Suppressor macrophage treated with lipopolysaccharide for 4 hours (primary cell): ENCODE results near the gene CYREN.
"Not testable (repeated sequence)": the region's sequence is repeated elsewhere in the genome, so short reads cannot be mapped to it uniquely, and the experiment has no call there.

Experiments used
- DNase-seq: peaks from one replicate; pipeline ENCODE4 v3.0.0-alpha.2; 2020

CYREN gene

GRCh38 chr7:135175931-135176330, 5.4 kb upstream of the CYREN start:
- DNase-seq: no peak

- DNase-seq: no peak
Measured at GRCh38 chr7:135174941-135175340, 4.4 kb upstream of the CYREN start.

GRCh38 chr7:135173916-135174315, 3.4 kb upstream of the CYREN start:
- DNase-seq: not testable (repeated sequence)

GRCh38 chr7:135171581-135172291, 1.2 kb upstream of the CYREN start:
- peak; percentile 35 for DNase-seq

- not testable (repeated sequence) for DNase-seq
Measured at GRCh38 chr7:135170998-135171481, 533 bp upstream of the CYREN start.

DNA sequence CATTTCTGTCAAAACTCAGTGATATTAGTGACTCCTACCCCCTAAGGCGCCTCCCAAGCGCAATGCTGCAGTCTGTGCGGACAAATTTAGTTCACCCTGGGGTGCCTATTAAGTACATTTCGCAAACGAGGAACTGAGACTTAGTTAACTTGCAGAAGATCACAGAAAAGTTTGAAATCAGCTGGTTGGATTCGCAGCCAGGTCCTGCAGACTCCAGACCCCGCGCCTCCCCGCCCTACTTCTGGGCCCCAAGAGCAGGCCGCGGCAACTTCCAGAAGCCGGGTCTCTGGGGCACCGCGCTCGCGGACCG, 588 bp downstream of the CYREN start:
- DNase-seq: peak; percentile 66

- peak; percentile 71 for DNase-seq
Measured at GRCh38 chr7:135169141-135169963, 1.2 kb downstream of the CYREN start.

DNA sequence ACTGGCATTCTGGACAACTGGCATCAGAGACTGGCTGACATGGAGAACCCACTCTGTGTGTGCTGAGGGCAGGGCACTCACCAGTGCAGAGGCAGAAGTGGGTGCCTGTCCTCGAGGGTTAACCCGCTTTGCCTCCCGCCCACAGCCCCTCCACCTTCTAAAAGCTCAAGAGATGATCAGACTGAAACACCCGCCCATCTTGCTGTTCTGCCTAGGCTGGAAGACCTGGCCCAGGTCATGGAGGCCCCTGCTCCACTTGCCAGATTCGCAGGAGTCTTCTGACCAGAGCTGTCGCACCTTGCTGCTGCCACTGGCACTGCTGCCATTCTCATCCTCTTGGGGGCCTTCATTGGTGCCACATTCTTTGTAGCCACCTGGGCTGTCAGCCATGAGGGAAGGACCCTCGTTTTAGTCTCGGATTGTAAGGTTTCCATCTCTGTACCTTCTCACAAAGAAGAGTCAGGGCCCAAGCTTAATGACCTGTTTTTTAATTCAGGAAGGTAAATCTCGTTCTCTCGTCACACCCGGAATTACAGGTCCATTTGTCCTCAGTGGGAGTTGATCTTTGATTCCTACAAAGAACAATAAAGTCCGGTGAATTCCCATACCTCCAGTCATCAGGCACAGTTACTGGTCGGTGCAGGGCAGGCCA, 1.9 kb downstream of the CYREN start:
- no peak for DNase-seq

GRCh38 chr7:135168001-135168400, 2.5 kb downstream of the CYREN start:
- peak; percentile 86 for DNase-seq

- peak; percentile 18 for DNase-seq
Measured at GRCh38 chr7:135167365-135167917, 3.1 kb downstream of the CYREN start.

DNA sequence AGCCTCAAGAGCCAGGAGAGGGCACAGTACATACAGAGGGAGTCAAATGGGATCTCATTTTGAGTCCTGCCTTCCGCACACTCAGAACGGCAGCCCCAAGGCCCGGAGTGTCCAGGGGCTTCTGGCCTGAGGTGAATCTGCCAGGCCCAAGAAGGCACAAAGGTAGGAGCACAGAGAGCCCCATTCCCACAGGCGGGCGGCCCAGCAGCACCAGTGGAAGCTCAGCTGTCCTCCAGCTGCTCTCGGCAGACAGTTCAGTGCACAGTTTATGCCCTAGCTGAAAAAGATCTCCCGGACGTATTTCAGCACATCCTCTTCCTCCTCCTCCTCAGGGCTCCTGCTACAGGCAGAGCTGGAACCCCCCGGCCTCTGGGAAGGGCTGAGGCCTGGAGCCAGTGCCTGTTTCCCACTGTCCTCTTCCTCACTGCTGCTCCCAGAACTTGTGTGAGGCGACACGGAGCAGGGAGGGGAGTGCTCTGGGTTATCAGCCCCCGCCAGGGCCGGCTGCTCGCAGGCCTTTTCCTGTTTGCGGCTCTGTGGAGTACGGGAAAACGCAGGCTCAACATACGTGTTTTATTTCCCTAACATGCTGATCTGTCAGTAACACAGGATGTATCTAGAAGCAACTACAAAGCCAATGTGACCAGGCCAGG, 4.0 kb downstream of the CYREN start:
- no peak for DNase-seq

DNA sequence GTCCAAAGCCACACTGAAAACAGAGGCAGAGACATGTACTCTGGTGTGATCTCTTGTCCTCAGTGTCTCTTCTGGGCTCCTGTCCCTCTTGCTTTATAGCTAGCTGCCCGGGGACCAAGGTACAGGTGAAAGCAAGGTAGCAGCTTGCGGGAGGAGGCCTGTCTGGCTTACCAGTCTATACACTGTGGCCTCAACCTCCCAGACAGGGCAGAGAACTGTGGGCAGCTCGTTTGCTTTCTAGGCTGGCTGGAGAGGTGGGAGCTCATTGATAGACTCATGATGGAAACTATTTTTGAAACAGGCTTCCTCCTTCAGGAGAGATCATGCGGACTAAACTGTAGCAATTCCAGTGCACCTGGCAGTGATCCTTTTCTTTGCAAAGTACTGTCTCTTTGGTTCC, 4.6 kb downstream of the CYREN start:
- DNase-seq: no peak

DNA sequence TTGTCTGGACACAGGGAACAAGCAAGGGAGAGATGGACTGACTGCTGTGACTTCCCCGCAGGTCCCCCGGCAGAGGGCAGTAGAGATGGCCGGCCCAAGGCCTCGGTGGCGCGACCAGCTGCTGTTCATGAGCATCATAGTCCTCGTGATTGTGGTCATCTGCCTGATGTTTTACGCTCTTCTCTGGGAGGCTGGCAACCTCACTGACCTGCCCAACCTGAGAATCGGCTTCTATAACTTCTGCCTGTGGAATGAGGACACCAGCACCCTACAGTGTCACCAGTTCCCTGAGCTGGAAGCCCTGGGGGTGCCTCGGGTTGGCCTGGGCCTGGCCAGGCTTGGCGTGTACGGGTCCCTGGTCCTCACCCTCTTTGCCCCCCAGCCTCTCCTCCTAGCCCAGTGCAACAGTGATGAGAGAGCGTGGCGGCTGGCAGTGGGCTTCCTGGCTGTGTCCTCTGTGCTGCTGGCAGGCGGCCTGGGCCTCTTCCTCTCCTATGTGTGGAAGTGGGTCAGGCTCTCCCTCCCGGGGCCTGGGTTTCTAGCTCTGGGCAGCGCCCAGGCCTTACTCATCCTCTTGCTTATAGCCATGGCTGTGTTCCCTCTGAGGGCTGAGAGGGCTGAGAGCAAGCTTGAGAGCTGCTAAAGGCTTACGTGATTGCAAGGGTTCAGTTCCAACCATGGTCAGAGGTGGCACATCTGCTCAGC, 6.0 kb downstream of the CYREN start:
- DNase-seq: no peak

- DNase-seq: no peak
Measured at GRCh38 chr7:135162382-135163001, 8.0 kb downstream of the CYREN start.

DNA sequence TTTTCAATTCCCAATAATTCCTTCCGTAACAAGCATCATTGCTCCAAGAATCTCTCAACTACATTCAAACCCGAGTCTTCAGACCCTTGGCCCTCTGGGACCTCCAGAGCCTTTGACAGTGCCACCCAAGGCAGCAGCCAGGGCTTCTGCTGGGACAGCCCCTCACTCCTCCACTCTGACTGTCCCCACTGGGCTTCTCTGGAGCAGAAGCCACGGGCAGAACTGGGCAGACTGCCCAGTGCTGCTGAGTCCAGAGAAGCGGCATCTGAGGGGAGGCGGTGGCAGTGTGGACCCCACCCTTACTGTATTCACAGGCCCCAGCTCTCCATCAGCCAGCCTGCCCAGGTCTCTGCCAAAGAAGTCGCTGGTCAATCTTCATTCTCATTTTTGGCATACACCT, 8.8 kb downstream of the CYREN start:
- DNase-seq: no peak

DNA sequence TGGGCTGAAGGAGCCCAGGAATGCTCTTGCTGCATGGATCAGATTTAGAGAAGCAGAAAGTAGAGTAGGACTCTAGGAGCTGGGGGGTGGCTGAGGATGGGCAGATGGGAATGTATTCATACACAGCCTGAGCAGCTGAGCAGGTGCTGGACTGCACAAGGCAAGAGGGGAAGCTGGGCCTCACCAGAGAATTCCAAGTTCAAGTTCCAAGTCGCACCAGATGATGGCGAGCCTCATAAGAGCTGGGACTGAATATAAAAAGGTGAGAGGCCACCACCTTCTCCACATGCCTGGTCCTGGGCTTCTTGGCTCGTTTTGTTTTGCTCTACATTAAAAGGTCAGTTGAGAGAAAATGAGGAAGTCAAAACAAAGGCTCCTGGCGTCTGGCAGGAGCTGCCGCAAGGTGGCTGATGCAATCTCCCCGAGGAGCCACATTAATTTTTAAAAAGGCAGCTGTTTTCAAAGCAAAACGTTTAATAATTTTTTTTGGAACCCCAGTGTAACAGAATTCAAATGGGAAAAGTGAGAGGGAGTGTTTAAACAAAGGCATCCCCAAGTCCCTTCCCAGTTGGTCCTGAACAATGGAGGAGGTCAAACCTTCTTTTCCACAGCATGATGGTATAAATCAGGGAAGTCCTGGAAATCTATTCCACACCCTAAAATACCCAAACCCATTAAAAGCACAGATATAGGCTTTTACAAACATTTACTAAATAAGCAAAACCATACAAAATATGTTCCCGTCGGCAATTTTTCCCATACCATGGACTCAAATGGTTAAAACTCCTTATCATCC, 9.5 kb downstream of the CYREN start:
- peak; percentile 60 for DNase-seq

DNA sequence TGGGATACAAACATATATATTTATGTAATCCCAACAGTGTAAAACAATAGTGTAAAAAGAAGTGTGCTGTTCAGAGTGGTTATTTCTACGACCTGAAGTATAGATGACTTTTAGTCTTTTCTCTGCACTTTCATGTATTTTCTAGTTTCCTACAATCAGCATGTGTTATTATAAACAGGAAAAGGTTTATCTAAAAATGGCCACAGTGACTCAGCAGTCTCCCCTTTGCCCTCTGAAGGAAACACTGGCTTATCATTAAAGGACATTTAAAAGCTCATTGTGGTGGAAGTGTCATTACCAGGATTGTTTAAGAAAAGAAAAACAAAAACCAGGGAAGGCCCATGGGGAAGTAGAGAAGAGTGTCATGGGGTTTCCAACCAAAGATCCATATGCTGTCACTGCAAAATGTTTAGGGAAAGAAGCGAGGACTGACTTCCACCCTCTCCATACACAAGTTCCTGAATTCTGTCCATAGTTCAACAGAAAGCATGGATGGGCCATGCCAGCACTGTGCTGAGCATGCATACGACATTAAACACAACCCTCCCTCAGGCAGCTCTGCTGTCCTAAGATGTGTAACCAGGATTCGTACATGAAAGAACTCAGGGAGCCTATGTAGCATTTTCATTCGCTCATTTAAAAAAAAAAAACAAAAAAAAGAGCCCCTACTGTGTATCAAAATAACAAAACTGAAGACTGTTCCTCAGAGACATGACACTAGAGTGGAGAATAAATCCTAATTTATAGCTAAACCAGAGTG, 10.2 kb downstream of the CYREN start:
- DNase-seq: peak; percentile 74

GRCh38 chr7:135159359-135160085, 11.0 kb downstream of the CYREN start:
- no peak for DNase-seq

- no peak for DNase-seq
Measured at GRCh38 chr7:135158874-135159273, 11.6 kb downstream of the CYREN start.
